ENCODE results near the gene AGTRAP. TPM values are rescaled to one million over a fixed set of nuclear protein-coding genes. Genes with fewer than 3 reads are reported as not detected.

The AGTRAP gene
- polyA plus RNA-seq, 3 donors, result 420 to 938 (median 842) TPM

DNA sequence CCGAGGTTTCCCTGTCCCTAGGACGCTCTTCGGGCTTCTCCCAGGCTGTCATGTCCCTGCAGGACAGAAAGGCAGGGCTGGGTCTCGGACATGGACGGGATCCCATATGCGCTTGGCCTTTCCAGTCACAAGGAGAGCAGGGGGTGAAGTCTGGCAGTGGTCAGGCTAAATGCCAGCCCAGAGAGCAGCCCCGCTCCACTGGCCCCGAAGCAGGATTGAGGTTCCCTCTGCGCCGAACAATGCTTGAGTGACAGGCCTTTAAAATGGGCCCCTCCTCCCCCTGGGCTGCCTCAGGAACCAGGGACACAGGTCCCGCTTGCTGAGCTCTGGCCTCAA lies 31.8 kb upstream of the AGTRAP start:
- Histone ChIP-seq H4K20me1 (ENCODE audit: insufficient read depth, low read length) (no peaks in the 10 kb centered on the region), H2AFZ (ENCODE audit: insufficient read depth, low read depth, low read length, poor library complexity, severe bottlenecking) (no peak overlapping the region), H3K4me1 (ENCODE audit: control insufficient read depth in 1 of 2, insufficient read depth in 2 of 2, low read length in 2 of 2) (no peaks in the 10 kb centered on the region), H3K4me3 (replicated peaks in 1 of 3; ENCODE audit: low read depth in 2 of 3, low read length in 3 of 3) (no peak overlapping the region), H3K36me3 (replicated peaks in 1 of 2; ENCODE audit: control insufficient read depth in 1 of 2, insufficient read depth in 2 of 2, low read length in 2 of 2) (no peaks in the 10 kb centered on the region), H3K27me3 (ENCODE audit: control insufficient read depth in 2 of 2, insufficient read depth in 2 of 2, low read length in 2 of 2) (peaks cover 0 to 25% of the 10 kb centered on the region in 2 donors), H3K27ac (ENCODE audit: low read depth in 1 of 2, low read length in 2 of 2) (no peak overlapping the region), H3K79me2 (ENCODE audit: insufficient read depth, low read length) (no peaks in the 10 kb centered on the region), H3K4me2 (replicated peaks; ENCODE audit: extremely low read depth, low read length, poor library complexity, severe bottlenecking) (no peak overlapping the region), H3K9me3 (replicated peaks in 1 of 2; ENCODE audit: control insufficient read depth in 1 of 2, insufficient read depth in 1 of 2, low read length in 2 of 2) (no peaks in the 10 kb centered on the region), H3K9ac (ENCODE audit: insufficient read depth, low read length, poor library complexity, severe bottlenecking) (no peak overlapping the region)
- intact Hi-C loops (cut with micrococcal nuclease), result no loop called here
- WGBS (ENCODE audit: insufficient coverage), result 69% methylated on average over 10 of the region's 11 CpGs
- Mint-ChIP-seq H3K27me3 (ENCODE audit: low read depth in 3 of 3) (peaks cover 27 to 36% (median 34%) of the 10 kb centered on the region in 3 donors), H3K27ac (no peak overlapping the region), H3K36me3 (no peaks in the 10 kb centered on the region), H3K4me1 (peaks cover 4% of the 10 kb centered on the region), H3K4me3 (peak overlapping the region in 1 of 2 donors; percentile 15), H3K9me3 (peaks cover 0 to 3% (median 0%) of the 10 kb centered on the region in 7 donors)
- TF ChIP-seq, protein P1, sequence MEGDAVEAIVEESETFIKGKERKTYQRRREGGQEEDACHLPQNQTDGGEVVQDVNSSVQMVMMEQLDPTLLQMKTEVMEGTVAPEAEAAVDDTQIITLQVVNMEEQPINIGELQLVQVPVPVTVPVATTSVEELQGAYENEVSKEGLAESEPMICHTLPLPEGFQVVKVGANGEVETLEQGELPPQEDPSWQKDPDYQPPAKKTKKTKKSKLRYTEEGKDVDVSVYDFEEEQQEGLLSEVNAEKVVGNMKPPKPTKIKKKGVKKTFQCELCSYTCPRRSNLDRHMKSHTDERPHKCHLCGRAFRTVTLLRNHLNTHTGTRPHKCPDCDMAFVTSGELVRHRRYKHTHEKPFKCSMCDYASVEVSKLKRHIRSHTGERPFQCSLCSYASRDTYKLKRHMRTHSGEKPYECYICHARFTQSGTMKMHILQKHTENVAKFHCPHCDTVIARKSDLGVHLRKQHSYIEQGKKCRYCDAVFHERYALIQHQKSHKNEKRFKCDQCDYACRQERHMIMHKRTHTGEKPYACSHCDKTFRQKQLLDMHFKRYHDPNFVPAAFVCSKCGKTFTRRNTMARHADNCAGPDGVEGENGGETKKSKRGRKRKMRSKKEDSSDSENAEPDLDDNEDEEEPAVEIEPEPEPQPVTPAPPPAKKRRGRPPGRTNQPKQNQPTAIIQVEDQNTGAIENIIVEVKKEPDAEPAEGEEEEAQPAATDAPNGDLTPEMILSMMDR (IDR thresholded peaks at IDR 0.05), result no peak
- no peak for DNase-seq

DNA sequence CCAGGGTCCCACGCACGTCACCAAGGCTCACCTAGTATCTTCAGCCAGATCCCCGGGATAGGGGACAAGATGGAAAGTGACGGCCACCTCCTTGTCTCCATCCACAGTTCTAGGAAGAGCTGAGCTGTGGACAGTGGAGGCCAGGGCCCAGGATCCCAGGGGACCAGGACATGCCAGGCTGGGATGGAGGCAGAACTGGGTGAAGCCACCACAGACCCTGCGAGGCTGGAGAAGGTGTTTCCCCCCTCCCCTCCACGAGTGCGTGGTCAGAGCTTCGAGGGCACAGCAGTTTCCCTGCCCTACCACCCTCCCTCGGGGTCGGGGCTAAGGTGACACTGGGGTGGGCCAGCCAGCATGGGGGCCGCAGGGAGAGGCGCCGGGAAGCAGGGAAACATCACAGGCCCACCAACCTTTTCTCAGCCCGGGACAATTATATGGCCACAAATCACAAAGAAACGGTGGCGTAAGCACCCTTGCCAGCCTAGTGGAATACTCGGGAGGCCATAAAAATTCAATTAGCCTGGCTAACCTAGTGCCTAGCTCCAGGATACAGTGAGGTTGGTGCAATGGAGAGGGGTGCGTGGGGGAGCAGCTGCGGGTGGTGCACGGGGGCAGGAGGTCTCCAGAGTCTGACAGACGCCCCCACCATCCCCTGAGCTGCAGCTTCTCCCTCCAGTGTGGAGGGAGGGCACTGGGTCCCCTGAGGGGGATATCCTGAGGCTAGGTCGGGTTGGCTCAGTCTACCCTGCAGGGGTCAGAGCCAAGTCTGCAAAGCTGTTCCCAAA lies 31.1 kb upstream of the AGTRAP start:
- Histone ChIP-seq H4K20me1 (ENCODE audit: insufficient read depth, low read length) (no peaks in the 10 kb centered on the region), H3K4me3 (replicated peaks in 1 of 3; ENCODE audit: low read depth in 2 of 3, low read length in 3 of 3) (no peak overlapping the region), H3K4me2 (replicated peaks; ENCODE audit: extremely low read depth, low read length, poor library complexity, severe bottlenecking) (no peak overlapping the region), H3K9me3 (replicated peaks in 1 of 2; ENCODE audit: control insufficient read depth in 1 of 2, insufficient read depth in 1 of 2, low read length in 2 of 2) (no peaks in the 10 kb centered on the region), H3K27me3 (ENCODE audit: control insufficient read depth in 2 of 2, insufficient read depth in 2 of 2, low read length in 2 of 2) (peaks cover 0 to 25% of the 10 kb centered on the region in 2 donors), H3K27ac (ENCODE audit: low read depth in 1 of 2, low read length in 2 of 2) (no peak overlapping the region), H3K79me2 (ENCODE audit: insufficient read depth, low read length) (no peaks in the 10 kb centered on the region), H2AFZ (ENCODE audit: insufficient read depth, low read depth, low read length, poor library complexity, severe bottlenecking) (no peak overlapping the region), H3K9ac (ENCODE audit: insufficient read depth, low read length, poor library complexity, severe bottlenecking) (no peak overlapping the region), H3K36me3 (replicated peaks in 1 of 2; ENCODE audit: control insufficient read depth in 1 of 2, insufficient read depth in 2 of 2, low read length in 2 of 2) (no peaks in the 10 kb centered on the region), H3K4me1 (ENCODE audit: control insufficient read depth in 1 of 2, insufficient read depth in 2 of 2, low read length in 2 of 2) (no peaks in the 10 kb centered on the region)
- intact Hi-C loops (cut with micrococcal nuclease), result no loop called here
- Mint-ChIP-seq H3K9me3 (peaks cover 0 to 3% (median 0%) of the 10 kb centered on the region in 7 donors), H3K27me3 (ENCODE audit: low read depth in 3 of 3) (peaks cover 24 to 39% (median 38%) of the 10 kb centered on the region in 3 donors), H3K36me3 (no peaks in the 10 kb centered on the region), H3K27ac (no peak overlapping the region), H3K4me3 (peak overlapping the region in 1 of 2 donors; percentile 55), H3K4me1 (peaks cover 4% of the 10 kb centered on the region)
- DNase-seq, result no peak
- 70% methylated on average over 9 of the region's 22 CpGs for WGBS (ENCODE audit: insufficient coverage)
- TF ChIP-seq, protein P1 (IDR thresholded peaks at IDR 0.05), result no peak

Data from CD14-positive monocyte (primary cell).